K562 (cell line): ENCODE results near the gene ASRGL1. TPM values are rescaled to one million over a fixed set of nuclear protein-coding genes. Genes with fewer than 3 reads are reported as not detected.

Experiments
- ATF1 ChIP-seq, 2 experiments: fragments of 450-650 bp in 1 of 2; IDR thresholded peaks; 2 replicates each; pipeline ENCODE4 v1.6.1; 2016; ENCODE audit warnings: missing compliant biosample characterization in 1 of 2, missing genetic modification characterization in 1 of 2
- CREB1 ChIP-seq, 2 experiments: sonication (generic) in 1 of 2; formaldehyde crosslinking in 1 of 2; IDR thresholded peaks; 2 replicates each; pipeline versions ENCODE4 v1.6.1 to v1.8.0; 2012 to 2022; ENCODE audit warnings: inconsistent platforms in 1 of 2, mild to moderate bottlenecking in 1 of 2, missing genetic modification reagents in 1 of 2, moderate library complexity in 1 of 2
- NBN ChIP-seq: fragments of 450-650 bp; IDR thresholded peaks from 2 replicates; pipeline ENCODE4 v1.6.1; 2016; ENCODE audit warnings: low read depth, mild to moderate bottlenecking
- NONO ChIP-seq, 2 experiments: fragments of 200-400 bp in 1 of 2; fragments of 450-650 bp in 1 of 2; formaldehyde crosslinking in 1 of 2; IDR thresholded peaks; 2 replicates each; pipeline ENCODE4 v1.6.1; 2017; ENCODE audit warnings: low read depth in 2 of 2, mild to moderate bottlenecking in 2 of 2, moderate library complexity in 2 of 2, low read length in 1 of 2
- POLR2B ChIP-seq: fragments of 450-650 bp; IDR thresholded peaks from 2 replicates; pipeline ENCODE4 v1.6.1; 2018; ENCODE audit warnings: low read depth; ENCODE audit not compliant: partially characterized antibody
- PRMT5 ChIP-seq: sonication (generic); formaldehyde crosslinking; IDR thresholded peaks from 2 replicates; pipeline ENCODE4 v1.5.0; 2020; ENCODE audit warnings: missing genetic modification reagents
- polyA plus RNA-seq, 8 experiments: library from polyadenylated mRNA; depleted of rRNA in 4 of 8; stranded (reverse) in 5 of 8; unstranded in 3 of 8; fragments of >200 nt; fragmentation: Nextera tagmentation in 2 of 8; fragmentation: Illumina TruSeq in 1 of 8; extraction: Ambion mirVana in 2 of 8; extraction: Trizol in 1 of 8; gene quantifications; 2 replicates each; pipeline versions ENCODE4 v1.2.1 to v1.2.3, GENCODE V29; 2011 to 2014; ENCODE audit warnings: inconsistent platforms in 1 of 8, missing spikeins in 1 of 8
- total RNA-seq, 7 experiments: library from RNA; depleted of rRNA in 6 of 7; stranded (reverse); fragments of >200 nt in 6 of 7; fragmentation: Illumina TruSeq in 2 of 7; extraction: Trizol in 2 of 7; gene quantifications; 2 replicates each; pipeline versions ENCODE4 v1.2.1 to v1.2.3, GENCODE V29; 2011 to 2021; ENCODE audit warnings: low replicate concordance in 1 of 7
- TF ChIP-seq, protein P1 (sequence below), 2 experiments: fragments of 450-650 bp; formaldehyde crosslinking in 1 of 2; IDR thresholded peaks; 2 replicates each; pipeline versions ENCODE4 v1.4.0 to v1.6.1; 2014 to 2020; ENCODE audit warnings: mild to moderate bottlenecking in 2 of 2, borderline replicate concordance in 1 of 2, low read depth in 1 of 2
- TF ChIP-seq, protein P2 (sequence below): fragments of 450-650 bp; IDR thresholded peaks from one replicate; pipeline ENCODE4 v1.6.1; 2018; ENCODE audit warnings: mild to moderate bottlenecking, moderate library complexity; ENCODE audit not compliant: partially characterized antibody
- TF ChIP-seq, protein P3 (sequence below): fragments of 450-650 bp; formaldehyde crosslinking; IDR thresholded peaks from 2 replicates; pipeline ENCODE4 v1.4.0; 2020; ENCODE audit warnings: mild to moderate bottlenecking, mixed read lengths
- TF ChIP-seq, protein P4 (sequence below): sonication (generic); formaldehyde crosslinking; IDR thresholded peaks from 2 replicates; pipeline ENCODE4 v1.5.0; 2020; ENCODE audit warnings: missing genetic modification reagents
- TF ChIP-seq, protein P5 (sequence below): IDR thresholded peaks from 3 replicates; pipeline ENCODE4 v1.6.1; 2011; ENCODE audit warnings: borderline replicate concordance, mild to moderate bottlenecking; ENCODE audit not compliant: insufficient read length, insufficient read depth

Gene ASRGL1
- total and polyA plus RNA-seq, 9 of the 15 experiments (the other 6 are each of a cell fraction or from before 2014, with no cell fraction given), result 3.1 to 23.0 (median 11.2) TPM

DNA sequence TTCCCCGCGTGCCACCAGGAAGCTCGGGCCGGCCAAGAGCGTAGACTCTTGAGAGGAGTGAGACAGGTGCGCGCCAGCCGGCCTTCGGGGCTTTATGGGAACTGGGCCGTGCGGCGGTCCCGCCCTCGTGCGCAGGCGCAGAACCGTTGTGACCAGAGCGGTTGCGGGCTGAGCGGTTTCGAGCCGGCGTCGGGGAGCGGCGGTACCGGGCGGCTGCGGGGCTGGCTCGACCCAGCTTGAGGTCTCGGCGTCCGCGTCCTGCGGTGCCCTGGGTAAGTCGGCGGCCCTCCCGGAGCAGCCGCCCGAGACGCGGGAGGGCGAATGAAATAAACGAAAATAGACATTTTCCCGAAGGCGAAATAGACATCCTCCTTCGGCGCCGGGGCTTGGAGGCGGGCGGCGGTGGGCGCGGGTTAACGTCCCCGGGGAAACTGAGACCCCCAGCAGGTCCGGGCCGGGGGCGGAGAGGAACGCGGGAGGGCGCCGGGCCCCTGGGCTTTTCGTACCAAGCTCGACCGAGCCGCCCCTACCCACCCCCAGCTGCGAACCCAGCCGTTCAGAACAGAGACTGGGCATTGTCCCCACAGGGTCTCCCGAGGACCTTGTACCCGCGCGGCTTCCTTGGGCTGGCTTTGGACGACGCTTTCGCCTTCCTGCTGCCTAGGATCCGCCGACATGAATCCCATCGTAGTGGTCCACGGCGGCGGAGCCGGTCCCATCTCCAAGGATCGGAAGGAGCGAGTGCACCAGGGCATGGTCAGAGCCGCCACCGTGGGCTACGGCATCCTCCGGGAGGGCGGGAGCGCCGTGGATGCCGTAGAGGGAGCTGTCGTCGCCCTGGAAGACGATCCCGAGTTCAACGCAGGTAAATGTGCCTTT is at the start of gene ASRGL1 (continued):
- TF ChIP-seq, protein P1, sequence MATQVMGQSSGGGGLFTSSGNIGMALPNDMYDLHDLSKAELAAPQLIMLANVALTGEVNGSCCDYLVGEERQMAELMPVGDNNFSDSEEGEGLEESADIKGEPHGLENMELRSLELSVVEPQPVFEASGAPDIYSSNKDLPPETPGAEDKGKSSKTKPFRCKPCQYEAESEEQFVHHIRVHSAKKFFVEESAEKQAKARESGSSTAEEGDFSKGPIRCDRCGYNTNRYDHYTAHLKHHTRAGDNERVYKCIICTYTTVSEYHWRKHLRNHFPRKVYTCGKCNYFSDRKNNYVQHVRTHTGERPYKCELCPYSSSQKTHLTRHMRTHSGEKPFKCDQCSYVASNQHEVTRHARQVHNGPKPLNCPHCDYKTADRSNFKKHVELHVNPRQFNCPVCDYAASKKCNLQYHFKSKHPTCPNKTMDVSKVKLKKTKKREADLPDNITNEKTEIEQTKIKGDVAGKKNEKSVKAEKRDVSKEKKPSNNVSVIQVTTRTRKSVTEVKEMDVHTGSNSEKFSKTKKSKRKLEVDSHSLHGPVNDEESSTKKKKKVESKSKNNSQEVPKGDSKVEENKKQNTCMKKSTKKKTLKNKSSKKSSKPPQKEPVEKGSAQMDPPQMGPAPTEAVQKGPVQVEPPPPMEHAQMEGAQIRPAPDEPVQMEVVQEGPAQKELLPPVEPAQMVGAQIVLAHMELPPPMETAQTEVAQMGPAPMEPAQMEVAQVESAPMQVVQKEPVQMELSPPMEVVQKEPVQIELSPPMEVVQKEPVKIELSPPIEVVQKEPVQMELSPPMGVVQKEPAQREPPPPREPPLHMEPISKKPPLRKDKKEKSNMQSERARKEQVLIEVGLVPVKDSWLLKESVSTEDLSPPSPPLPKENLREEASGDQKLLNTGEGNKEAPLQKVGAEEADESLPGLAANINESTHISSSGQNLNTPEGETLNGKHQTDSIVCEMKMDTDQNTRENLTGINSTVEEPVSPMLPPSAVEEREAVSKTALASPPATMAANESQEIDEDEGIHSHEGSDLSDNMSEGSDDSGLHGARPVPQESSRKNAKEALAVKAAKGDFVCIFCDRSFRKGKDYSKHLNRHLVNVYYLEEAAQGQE (IDR thresholded peaks at IDR 0.05; ENCODE audit: borderline replicate concordance), result peak; percentile 57
- TF ChIP-seq, protein P1 (CRISPR knock-in tag; IDR thresholded peaks at IDR 0.05; ENCODE audit: low read depth), result no peak
- TF ChIP-seq CREB1 (IDR thresholded peaks at IDR 0.05) (no peak), CREB1 (CRISPR knock-in tag; IDR thresholded peaks at IDR 0.05) (peak; percentile 33; the same call in 1 of the 2 replicates), ATF1 (CRISPR knock-in tag; IDR thresholded peaks at IDR 0.05) (no peak), ATF1 (tag; IDR thresholded peaks at IDR 0.05) (peak; percentile 34; the same call in 1 of the 2 replicates), PRMT5 (no peak), NBN (no peak), POLR2B (peak; percentile 51), NONO (IDR thresholded peaks at IDR 0.05; ENCODE audit: low read depth in 2 of 2, low read length in 1 of 2) (0 out of 4 replicates have a peak, but pooled peaks of 1 of the 2 experiments have one; percentile 32)
- TF ChIP-seq, protein P2, sequence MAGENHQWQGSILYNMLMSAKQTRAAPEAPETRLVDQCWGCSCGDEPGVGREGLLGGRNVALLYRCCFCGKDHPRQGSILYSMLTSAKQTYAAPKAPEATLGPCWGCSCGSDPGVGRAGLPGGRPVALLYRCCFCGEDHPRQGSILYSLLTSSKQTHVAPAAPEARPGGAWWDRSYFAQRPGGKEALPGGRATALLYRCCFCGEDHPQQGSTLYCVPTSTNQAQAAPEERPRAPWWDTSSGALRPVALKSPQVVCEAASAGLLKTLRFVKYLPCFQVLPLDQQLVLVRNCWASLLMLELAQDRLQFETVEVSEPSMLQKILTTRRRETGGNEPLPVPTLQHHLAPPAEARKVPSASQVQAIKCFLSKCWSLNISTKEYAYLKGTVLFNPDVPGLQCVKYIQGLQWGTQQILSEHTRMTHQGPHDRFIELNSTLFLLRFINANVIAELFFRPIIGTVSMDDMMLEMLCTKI, result no peak
- TF ChIP-seq, protein P3, sequence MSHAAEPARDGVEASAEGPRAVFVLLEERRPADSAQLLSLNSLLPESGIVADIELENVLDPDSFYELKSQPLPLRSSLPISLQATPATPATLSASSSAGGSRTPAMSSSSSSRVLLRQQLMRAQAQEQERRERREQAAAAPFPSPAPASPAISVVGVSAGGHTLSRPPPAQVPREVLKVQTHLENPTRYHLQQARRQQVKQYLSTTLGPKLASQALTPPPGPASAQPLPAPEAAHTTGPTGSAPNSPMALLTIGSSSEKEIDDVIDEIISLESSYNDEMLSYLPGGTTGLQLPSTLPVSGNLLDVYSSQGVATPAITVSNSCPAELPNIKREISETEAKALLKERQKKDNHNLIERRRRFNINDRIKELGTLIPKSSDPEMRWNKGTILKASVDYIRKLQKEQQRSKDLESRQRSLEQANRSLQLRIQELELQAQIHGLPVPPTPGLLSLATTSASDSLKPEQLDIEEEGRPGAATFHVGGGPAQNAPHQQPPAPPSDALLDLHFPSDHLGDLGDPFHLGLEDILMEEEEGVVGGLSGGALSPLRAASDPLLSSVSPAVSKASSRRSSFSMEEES (CRISPR knock-in tag), result no peak
- TF ChIP-seq, protein P4, sequence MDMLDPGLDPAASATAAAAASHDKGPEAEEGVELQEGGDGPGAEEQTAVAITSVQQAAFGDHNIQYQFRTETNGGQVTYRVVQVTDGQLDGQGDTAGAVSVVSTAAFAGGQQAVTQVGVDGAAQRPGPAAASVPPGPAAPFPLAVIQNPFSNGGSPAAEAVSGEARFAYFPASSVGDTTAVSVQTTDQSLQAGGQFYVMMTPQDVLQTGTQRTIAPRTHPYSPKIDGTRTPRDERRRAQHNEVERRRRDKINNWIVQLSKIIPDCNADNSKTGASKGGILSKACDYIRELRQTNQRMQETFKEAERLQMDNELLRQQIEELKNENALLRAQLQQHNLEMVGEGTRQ (CRISPR knock-in tag), result no peak
- TF ChIP-seq, protein P5, sequence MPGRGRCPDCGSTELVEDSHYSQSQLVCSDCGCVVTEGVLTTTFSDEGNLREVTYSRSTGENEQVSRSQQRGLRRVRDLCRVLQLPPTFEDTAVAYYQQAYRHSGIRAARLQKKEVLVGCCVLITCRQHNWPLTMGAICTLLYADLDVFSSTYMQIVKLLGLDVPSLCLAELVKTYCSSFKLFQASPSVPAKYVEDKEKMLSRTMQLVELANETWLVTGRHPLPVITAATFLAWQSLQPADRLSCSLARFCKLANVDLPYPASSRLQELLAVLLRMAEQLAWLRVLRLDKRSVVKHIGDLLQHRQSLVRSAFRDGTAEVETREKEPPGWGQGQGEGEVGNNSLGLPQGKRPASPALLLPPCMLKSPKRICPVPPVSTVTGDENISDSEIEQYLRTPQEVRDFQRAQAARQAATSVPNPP, result no peak
